CD4-positive, alpha-beta T cell (primary cell): ENCODE measurements around the gene FBLN7. TPM values are rescaled to one million over a fixed set of nuclear protein-coding genes. Genes with fewer than 3 reads are reported as not detected.
A peak's percentile ranks its signal among the peaks of the same experiment; 100 is the strongest.

Experiments used
- ATAC-seq: fragments of 200-7000 bp; cut with Tn5 transposase; one replicate; pipeline ENCODE4 v1.10.0; 2022; ENCODE audit warnings: mild to moderate bottlenecking; ENCODE audit not compliant: poor library complexity
- CTCF ChIA-PET: fragments of 350-600 bp; sonication (Branson Sonifier 250); formaldehyde crosslinking; loops from one replicate; lab custom pipeline; 2021; ENCODE audit warnings: antibody characterized with exemption, inconsistent platforms; lab: Charles Lee
- POLR2A ChIA-PET: fragments of 350-600 bp; sonication (Branson Sonifier 250); formaldehyde crosslinking; loops from one replicate; lab custom pipeline; 2021; ENCODE audit warnings: antibody characterized with exemption, inconsistent platforms; lab: Charles Lee
- DNase-seq, 14 experiments: peaks; one replicate each; pipeline ENCODE4 v3.0.0-alpha.2; 2013 to 2020; ENCODE audit warnings: mixed read lengths in 2 of 14
- H3K27ac ChIP-seq, 2 donors: one replicate each; pipeline versions ENCODE4 v1.5.1 to v1.7.0; 2013; ENCODE audit warnings: low read length in 2 of 2, low read depth in 1 of 2, mild to moderate bottlenecking in 1 of 2
- H3K27me3 ChIP-seq, 2 experiments: 1 replicate in 1 of 2; 2 replicates in 1 of 2; pipeline versions ENCODE4 v1.6.1 to v1.7.0; 2013; ENCODE audit warnings: low read length in 2 of 2, control low read depth in 1 of 2, mild to moderate bottlenecking in 1 of 2, moderate library complexity in 1 of 2; ENCODE audit not compliant: insufficient read depth in 2 of 2, control insufficient read depth in 1 of 2
- H3K36me3 ChIP-seq: one replicate; pipeline ENCODE4 v1.6.1; 2013; ENCODE audit warnings: low read length, control low read depth; ENCODE audit not compliant: insufficient read depth
- H3K4me1 ChIP-seq: one replicate; pipeline ENCODE4 v1.6.1; 2013; ENCODE audit warnings: low read length, control low read depth; ENCODE audit not compliant: insufficient read depth
- H3K4me3 ChIP-seq: one replicate; pipeline ENCODE4 v1.5.1; 2013; ENCODE audit warnings: mild to moderate bottlenecking, low read length, moderate library complexity
- H3K9me3 ChIP-seq, 2 experiments: 1 replicate in 1 of 2; 2 replicates in 1 of 2; pipeline versions ENCODE4 v1.6.1 to v1.7.0; 2013; ENCODE audit warnings: low read length in 2 of 2, mild to moderate bottlenecking in 2 of 2, control low read depth in 1 of 2, moderate library complexity in 1 of 2; ENCODE audit not compliant: control insufficient read depth in 1 of 2, insufficient read depth in 1 of 2
- H3K27ac Mint-ChIP-seq: one replicate; pipeline ENCODE4 v1.8.0; 2020; ENCODE audit warnings: mixed read lengths
- H3K27me3 Mint-ChIP-seq: one replicate; pipeline ENCODE4 v1.8.0; 2021; ENCODE audit warnings: mixed read lengths
- H3K36me3 Mint-ChIP-seq: one replicate; pipeline ENCODE4 v1.8.0; 2021; ENCODE audit warnings: low read depth, mixed read lengths
- H3K4me1 Mint-ChIP-seq: one replicate; pipeline ENCODE4 v1.8.0; 2021; ENCODE audit warnings: low read depth, mixed read lengths
- H3K4me3 Mint-ChIP-seq: one replicate; pipeline ENCODE4 v1.8.0; 2020; ENCODE audit warnings: mild to moderate bottlenecking, mixed read lengths
- H3K9me3 Mint-ChIP-seq: one replicate; pipeline ENCODE4 v1.8.0; 2020; ENCODE audit warnings: mixed read lengths
- intact Hi-C, 2 experiments: fragments of 100-400 bp; cut with DNase I in 1 of 2; cut with micrococcal nuclease in 1 of 2; formaldehyde crosslinking; loops; one replicate each; pipeline versions ENCODE4 v1.15.1 to v1.9.0; 2023 to 2025; cut with DNase I, micrococcal nuclease
- total RNA-seq, 174 experiments: library from RNA in 2 of 174; stranded (reverse) in 2 of 174; gene quantifications; one replicate each; pipeline ENCODE4 v1.2.3 and lab custom pipeline; 2021 to 2026
- TF ChIP-seq, protein P1 (sequence below): fragments of 200-600 bp; IDR thresholded peaks from one replicate; pipeline ENCODE4 v1.8.0; 2022; ENCODE audit warnings: antibody characterized with exemption, mild to moderate bottlenecking

FBLN7 gene
- total RNA-seq, 2 experiments from 2014 or later: 27.0 to 27.2 TPM

DNA sequence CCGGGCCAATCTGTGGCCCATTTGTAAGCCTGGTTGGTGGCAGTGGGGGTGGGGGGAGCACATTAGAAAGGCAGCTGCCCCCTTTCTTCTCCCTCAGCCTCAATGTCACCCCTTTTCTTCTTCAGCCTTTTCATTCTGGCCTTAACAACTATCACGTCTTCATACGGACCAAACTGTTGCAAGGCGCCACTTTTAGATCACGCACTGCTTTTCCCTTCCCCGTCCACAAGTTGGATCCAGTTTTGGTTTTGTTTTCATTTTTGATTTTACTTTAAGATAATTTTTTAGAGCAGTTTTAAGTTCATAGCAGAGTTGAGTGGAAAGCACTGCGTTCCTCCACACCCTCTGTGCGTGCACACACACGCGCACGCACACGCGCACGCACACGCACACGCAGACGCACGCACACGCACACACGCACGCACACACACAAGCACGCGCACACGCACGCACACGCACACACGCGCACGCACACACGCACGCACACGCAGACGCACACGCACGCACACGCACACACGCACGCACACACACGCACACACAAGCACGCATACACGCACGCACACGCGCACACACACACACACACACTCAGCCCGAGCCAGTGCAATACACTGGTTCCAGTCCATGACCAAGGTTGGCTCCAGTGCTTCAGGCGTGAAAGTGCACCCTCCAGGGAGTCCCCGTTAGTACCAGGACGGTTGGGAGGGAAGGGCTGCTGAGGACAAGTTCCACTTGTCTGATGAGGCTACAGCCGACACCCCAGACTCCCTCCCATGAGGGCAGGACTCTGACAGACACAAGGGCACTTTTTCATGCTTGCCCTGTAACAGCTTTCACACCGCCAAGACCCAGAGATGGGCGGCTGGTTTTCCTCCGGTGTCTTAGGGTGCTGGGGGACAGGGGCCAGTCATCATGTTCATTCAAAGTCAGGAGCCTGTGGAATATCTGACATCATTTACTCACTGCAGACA lies 22.4 kb downstream of the FBLN7 start:
- H3K4me1 Mint-ChIP-seq: peaks cover 14% of the 10 kb centered on the region
- H3K27ac ChIP-seq: no peak overlapping the region
- H3K4me3 ChIP-seq: no peak overlapping the region
- no peaks in the 10 kb centered on the region for H3K27me3 Mint-ChIP-seq
- intact Hi-C loops: no loop called here
- no peak for ATAC-seq
- H3K27me3 ChIP-seq: no peaks in the 10 kb centered on the region
- H3K27ac Mint-ChIP-seq: no peak overlapping the region
- no peaks in the 10 kb centered on the region for H3K36me3 Mint-ChIP-seq
- peak in 1 of 14 experiments; percentile 6 for DNase-seq
- POLR2A ChIA-PET: interaction anchor here (1.3 kb wide), 1 partner anchor 22 kb away, joined by 3 read pairs; no protein-coding TSS in a partner anchor
- H3K9me3 Mint-ChIP-seq: no peaks in the 10 kb centered on the region
- CTCF ChIA-PET: no interaction called here
- H3K9me3 ChIP-seq: no peaks in the 10 kb centered on the region
- TF ChIP-seq, protein P1, sequence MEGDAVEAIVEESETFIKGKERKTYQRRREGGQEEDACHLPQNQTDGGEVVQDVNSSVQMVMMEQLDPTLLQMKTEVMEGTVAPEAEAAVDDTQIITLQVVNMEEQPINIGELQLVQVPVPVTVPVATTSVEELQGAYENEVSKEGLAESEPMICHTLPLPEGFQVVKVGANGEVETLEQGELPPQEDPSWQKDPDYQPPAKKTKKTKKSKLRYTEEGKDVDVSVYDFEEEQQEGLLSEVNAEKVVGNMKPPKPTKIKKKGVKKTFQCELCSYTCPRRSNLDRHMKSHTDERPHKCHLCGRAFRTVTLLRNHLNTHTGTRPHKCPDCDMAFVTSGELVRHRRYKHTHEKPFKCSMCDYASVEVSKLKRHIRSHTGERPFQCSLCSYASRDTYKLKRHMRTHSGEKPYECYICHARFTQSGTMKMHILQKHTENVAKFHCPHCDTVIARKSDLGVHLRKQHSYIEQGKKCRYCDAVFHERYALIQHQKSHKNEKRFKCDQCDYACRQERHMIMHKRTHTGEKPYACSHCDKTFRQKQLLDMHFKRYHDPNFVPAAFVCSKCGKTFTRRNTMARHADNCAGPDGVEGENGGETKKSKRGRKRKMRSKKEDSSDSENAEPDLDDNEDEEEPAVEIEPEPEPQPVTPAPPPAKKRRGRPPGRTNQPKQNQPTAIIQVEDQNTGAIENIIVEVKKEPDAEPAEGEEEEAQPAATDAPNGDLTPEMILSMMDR: no peak
- H3K36me3 ChIP-seq: no peaks in the 10 kb centered on the region
- no peak overlapping the region for H3K4me3 Mint-ChIP-seq
- H3K4me1 ChIP-seq: peaks cover 20% of the 10 kb centered on the region

DNA sequence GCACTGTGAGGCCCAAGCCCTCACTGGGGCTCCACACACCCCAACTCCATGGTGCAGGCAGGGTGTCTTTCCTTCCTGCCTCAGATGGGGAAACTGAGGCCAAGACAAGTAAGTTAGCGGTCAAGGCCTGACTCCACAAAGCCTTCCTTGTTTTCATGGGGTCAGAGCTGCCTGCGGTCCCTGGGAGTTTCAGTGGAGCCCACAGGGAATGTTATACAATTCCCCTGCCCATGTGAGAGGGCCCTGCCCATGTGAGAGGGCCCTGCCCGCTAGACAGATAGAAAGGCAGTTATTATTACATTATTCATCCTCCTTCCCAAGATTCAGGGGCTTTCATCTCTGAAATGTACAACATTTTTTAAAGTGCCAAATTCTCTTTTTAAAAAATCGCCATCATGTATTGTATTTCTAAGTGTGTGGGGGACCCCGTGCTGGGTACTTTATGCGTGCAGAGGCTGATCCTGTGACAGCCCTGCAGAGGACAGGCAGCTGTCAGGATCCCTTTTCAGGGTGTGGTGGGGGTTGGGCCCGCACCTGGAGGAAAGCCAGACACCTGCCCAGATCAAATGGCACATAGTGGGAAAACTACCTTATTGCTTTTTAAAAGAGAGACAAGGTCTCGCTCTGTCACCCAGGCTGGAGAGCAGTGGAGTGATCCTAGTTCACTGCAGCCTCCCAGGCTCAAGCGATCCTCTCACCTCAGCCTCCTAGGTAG lies 23.4 kb downstream of the FBLN7 start:
- TF ChIP-seq, protein P1: no peak
- H3K27ac ChIP-seq: no peak overlapping the region
- H3K4me1 Mint-ChIP-seq: peaks cover 7% of the 10 kb centered on the region

DNA sequence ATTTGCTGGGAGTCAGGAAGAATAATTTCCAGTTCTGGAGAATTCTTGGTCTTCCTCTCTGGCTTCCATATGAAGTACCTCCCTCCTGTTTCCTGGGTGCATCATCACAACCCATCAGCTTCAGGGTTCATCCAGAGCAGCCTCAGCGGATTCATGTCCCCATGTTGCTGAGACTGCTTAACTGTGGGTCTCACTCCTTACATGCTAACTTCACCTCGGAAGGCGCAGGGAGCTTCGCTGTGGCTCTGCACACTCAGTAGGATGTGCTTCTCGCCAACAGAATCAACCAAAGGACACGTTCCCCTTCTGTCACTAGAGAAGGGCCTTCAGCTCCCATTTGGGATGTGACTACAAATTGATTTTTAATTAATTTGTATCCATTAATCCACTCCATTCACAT lies 24.2 kb downstream of the FBLN7 start:
- Mint-ChIP-seq H3K9me3 (no peaks in the 10 kb centered on the region), H3K27me3 (no peaks in the 10 kb centered on the region), H3K36me3 (no peaks in the 10 kb centered on the region), H3K4me1 (peaks cover 11% of the 10 kb centered on the region), H3K4me3 (no peak overlapping the region), H3K27ac (no peak overlapping the region)
- H3K27me3 ChIP-seq: no peaks in the 10 kb centered on the region
- no peaks in the 10 kb centered on the region for H3K36me3 ChIP-seq
- intact Hi-C loops: no loop called here
- H3K9me3 ChIP-seq: no peaks in the 10 kb centered on the region
- DNase-seq: no peak
- ChIA-PET POLR2A (no interaction called here), CTCF (interaction anchor here (1.2 kb wide), 1 partner anchor 158 kb away, joined by 3 read pairs; no protein-coding TSS in a partner anchor)
- TF ChIP-seq, protein P1: no peak
- no peak for ATAC-seq
- no peak overlapping the region for H3K27ac ChIP-seq
- peaks cover 9% of the 10 kb centered on the region for H3K4me1 ChIP-seq
- no peak overlapping the region for H3K4me3 ChIP-seq

More for the DNA sequence above, 23.4 kb downstream of the FBLN7 start:
- Histone ChIP-seq H3K9me3 (no peaks in the 10 kb centered on the region), H3K4me3 (no peak overlapping the region), H3K27me3 (no peaks in the 10 kb centered on the region), H3K4me1 (peaks cover 11% of the 10 kb centered on the region), H3K36me3 (no peaks in the 10 kb centered on the region)
- Mint-ChIP-seq H3K36me3 (no peaks in the 10 kb centered on the region), H3K27ac (no peak overlapping the region), H3K9me3 (no peaks in the 10 kb centered on the region), H3K27me3 (no peaks in the 10 kb centered on the region), H3K4me3 (no peak overlapping the region)
- ChIA-PET CTCF (no interaction called here), POLR2A (no interaction called here)
- intact Hi-C loops: no loop called here
- ATAC-seq: no peak
- DNase-seq: no peak
